Measurements from ENCODE around the gene CKAP5. TPM values are rescaled to one million over a fixed set of nuclear protein-coding genes. Genes with fewer than 3 reads are reported as not detected.

Gene CKAP5
- total RNA-seq, 1 donor from 2014 or later: 169 TPM

GRCh38 chr11:46886211-46886610, 40.1 kb upstream of the CKAP5 start:
- peaks cover 3% of the 10 kb centered on the region for H3K4me1 Mint-ChIP-seq (ENCODE audit: unreplicated experiment)
- DNase-seq (ENCODE audit: extremely low spot score, unreplicated experiment): no peak
- no peak for TF ChIP-seq CTCF (conservative IDR thresholded peaks at IDR 0.05)
- no peaks in the 10 kb centered on the region for H3K27me3 Mint-ChIP-seq
- H3K27ac Mint-ChIP-seq: no peak overlapping the region
- no peaks in the 10 kb centered on the region for H3K9me3 Mint-ChIP-seq
- no peak overlapping the region for H3K4me3 Mint-ChIP-seq
- H3K36me3 Mint-ChIP-seq: peaks cover 21% of the 10 kb centered on the region

DNA sequence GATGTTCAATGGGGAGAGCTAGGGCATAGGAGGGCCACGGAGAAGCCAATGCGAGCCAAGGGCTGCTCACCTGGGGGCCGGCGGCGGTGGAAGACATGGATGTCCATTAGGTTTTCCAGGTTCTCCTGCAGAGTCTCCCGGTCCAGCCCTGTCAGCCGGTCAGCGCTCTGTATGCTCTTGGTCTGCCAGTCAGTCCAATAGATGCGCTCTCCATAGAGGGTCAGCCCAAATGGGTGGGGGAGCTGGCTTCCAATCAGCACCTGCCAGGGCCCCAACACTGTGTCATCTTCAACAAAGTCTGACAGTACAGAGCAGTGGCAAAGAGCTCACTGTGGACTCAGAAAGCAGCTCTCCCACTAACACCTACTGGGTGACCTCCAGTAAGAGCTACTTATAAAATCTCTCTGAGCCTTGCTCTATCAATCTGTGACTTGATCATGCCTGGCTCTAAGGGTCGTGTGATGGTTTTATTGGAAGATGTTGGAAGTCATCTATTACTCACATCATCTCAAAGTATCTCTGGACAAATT, 33.0 kb upstream of the CKAP5 start:
- no peak for TF ChIP-seq CTCF (conservative IDR thresholded peaks at IDR 0.05)
- H3K36me3 Mint-ChIP-seq: peaks cover 15% of the 10 kb centered on the region
- H3K4me3 Mint-ChIP-seq: no peak overlapping the region
- no peaks in the 10 kb centered on the region for H3K27me3 Mint-ChIP-seq
- no peak overlapping the region for H3K27ac Mint-ChIP-seq
- no peak for DNase-seq (ENCODE audit: extremely low spot score, unreplicated experiment)
- H3K9me3 Mint-ChIP-seq: no peaks in the 10 kb centered on the region
- no peaks in the 10 kb centered on the region for H3K4me1 Mint-ChIP-seq (ENCODE audit: unreplicated experiment)

DNA sequence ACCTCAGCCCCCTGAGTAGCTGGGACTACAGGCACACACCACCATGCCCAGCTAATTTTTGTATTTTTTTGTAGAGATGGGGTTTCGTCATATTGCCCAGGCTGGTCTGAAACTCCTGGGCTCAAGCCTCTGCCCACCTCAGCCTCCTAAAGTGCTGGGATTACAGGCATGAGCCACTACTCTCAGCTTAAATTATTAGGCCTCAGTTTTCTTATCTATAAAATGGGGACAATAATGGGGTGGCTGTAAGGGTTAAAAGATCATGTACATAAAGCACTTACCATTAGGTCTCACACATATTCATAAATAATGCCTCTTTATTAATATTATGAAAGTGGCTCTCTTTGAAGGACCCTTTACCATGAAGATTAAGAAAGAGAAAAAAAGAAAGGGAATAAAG, 31.5 kb upstream of the CKAP5 start:
- Mint-ChIP-seq H3K9me3 (no peaks in the 10 kb centered on the region), H3K4me1 (ENCODE audit: unreplicated experiment) (no peaks in the 10 kb centered on the region), H3K27ac (no peak overlapping the region), H3K36me3 (peaks cover 11% of the 10 kb centered on the region), H3K27me3 (no peaks in the 10 kb centered on the region), H3K4me3 (no peak overlapping the region)
- TF ChIP-seq CTCF (conservative IDR thresholded peaks at IDR 0.05): no peak
- DNase-seq (ENCODE audit: extremely low spot score, unreplicated experiment): no peak

- Mint-ChIP-seq H3K27me3 (no peaks in the 10 kb centered on the region), H3K36me3 (peaks cover 10% of the 10 kb centered on the region), H3K27ac (no peak overlapping the region), H3K9me3 (no peaks in the 10 kb centered on the region), H3K4me3 (no peak overlapping the region), H3K4me1 (ENCODE audit: unreplicated experiment) (no peaks in the 10 kb centered on the region)
- TF ChIP-seq CTCF (conservative IDR thresholded peaks at IDR 0.05): no peak
- no peak for DNase-seq (ENCODE audit: extremely low spot score, unreplicated experiment)
Measured at GRCh38 chr11:46876471-46876870, 30.4 kb upstream of the CKAP5 start.

- Mint-ChIP-seq H3K27me3 (no peaks in the 10 kb centered on the region), H3K36me3 (peaks cover 11% of the 10 kb centered on the region), H3K4me1 (ENCODE audit: unreplicated experiment) (no peaks in the 10 kb centered on the region), H3K9me3 (no peaks in the 10 kb centered on the region), H3K27ac (no peak overlapping the region), H3K4me3 (no peak overlapping the region)
- DNase-seq (ENCODE audit: extremely low spot score, unreplicated experiment): no peak
- no peak for TF ChIP-seq CTCF (conservative IDR thresholded peaks at IDR 0.05)
Measured at GRCh38 chr11:46874586-46874985, 28.5 kb upstream of the CKAP5 start.

DNA sequence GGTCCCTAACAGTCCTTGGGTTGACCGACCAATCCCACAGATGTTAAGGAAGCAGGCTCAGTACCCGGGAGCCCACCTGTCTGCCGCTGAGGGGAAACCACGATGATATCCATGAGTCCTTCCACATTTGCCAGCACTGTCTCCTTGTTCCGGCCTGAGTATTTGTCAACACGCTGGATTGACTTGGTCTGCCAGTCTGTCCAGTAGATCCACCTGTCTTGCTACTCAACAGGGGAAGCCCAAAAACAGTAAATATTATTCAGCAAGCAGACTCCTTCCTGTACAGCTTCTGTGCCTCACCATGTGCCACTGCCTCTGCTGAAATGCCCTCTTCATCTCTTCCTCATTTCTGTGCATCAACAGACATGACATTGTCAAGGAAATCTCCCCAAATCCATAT, 22.8 kb upstream of the CKAP5 start:
- no peak for DNase-seq (ENCODE audit: extremely low spot score, unreplicated experiment)
- Mint-ChIP-seq H3K4me1 (ENCODE audit: unreplicated experiment) (no peaks in the 10 kb centered on the region), H3K36me3 (peaks cover 16% of the 10 kb centered on the region), H3K27ac (no peak overlapping the region), H3K9me3 (no peaks in the 10 kb centered on the region), H3K27me3 (no peaks in the 10 kb centered on the region), H3K4me3 (no peak overlapping the region)
- no peak for TF ChIP-seq CTCF (conservative IDR thresholded peaks at IDR 0.05)
